Measurements from ENCODE around the gene HMX1.

Gene HMX1

DNA sequence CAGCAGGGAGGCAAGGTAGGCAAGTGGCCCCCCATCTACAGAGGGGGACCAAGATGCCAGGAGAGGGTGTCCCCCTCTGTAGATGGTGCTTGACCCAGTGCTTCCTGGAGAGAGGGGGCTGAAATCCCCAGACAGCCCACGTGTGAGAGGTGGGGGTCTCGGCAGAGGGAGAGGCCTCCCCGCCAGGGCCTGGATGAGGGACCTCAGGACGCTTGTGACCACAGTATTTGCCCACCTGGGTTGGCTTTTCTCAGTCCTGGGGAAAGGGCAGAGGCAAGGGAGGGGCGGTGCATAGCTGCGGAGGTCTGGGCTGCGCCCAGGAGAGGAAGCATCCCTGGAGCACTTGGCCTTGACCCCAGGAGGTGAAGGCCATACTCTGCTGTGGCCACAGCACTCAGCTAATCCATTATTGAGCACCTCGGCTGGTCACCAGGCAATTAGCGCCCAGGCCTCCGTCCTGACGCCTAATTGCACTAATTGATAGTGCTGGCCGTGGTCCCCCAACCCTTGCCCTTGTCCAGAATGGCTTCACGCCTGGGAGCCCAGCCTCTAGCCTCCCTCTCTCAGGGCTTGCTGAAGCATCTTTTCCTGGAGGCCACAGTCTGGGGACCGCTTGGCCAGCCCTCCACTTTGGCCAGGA is 30.7 kb downstream of the HMX1 start:
- DNase-seq (ENCODE audit: low read depth in 2 of 2) = no peak

DNA sequence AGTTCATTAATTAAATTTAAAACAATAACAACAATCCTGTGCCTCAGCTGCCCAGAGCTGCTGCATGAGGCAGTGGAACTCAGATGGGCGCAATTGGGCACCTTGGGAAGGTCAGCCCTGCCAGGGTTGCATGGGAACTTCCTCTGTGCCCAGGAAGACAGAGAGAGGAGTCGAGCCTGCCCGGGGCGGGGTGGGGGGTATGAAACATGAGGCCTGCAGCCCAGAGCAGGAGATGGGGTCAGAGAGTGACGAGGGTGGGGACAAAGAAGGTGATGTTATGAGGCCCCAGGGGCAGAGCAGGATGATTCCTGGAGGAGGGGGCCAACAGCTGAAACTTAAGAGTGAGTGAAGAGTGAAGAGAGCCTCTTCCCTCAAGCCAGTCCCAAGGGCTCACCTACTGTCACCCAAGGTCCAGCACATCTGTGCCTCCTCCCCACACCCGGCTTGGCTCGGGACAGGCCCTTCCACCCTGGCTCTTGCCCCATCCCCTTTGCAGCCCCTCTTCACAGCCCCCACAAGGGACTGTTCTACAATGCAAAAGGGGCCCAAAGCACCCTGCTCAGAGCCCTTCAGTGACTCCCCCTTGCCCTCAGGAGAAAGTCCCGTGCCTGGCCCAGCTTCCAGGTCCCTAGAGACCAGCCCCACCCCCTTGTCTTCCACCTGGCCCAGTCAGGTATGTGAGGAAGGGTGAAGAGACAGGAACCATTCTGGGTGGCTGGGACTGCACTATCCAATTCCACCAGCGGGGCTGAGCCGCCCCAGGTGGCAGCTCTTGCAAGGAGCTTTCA is 31.4 kb downstream of the HMX1 start:
- no peak for DNase-seq (ENCODE audit: low read depth in 2 of 2)

DNA sequence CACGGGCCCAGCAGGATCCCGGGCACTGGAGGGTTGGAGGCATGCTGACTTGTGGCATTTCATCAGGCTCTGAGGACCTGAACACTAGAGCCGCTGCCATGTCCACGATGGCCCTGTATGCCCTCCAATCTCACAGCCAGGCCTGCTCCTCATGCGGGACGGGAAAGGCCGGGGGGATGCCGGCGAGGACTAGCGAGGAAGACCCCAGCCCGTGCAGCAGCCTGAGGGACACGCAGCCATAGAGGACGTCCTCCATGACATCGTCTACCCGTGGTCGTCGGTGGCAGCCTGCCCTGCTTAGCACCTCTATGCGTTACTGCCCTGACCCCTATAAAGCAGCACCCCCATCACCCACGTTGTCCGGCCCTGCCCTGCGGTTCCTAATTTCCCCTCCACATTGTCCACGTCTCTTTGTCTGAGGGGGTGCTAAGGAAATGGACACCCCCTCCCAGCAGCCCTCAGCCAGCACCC is 32.6 kb downstream of the HMX1 start:
- DNase-seq (ENCODE audit: low read depth in 2 of 2) = no peak

DNA sequence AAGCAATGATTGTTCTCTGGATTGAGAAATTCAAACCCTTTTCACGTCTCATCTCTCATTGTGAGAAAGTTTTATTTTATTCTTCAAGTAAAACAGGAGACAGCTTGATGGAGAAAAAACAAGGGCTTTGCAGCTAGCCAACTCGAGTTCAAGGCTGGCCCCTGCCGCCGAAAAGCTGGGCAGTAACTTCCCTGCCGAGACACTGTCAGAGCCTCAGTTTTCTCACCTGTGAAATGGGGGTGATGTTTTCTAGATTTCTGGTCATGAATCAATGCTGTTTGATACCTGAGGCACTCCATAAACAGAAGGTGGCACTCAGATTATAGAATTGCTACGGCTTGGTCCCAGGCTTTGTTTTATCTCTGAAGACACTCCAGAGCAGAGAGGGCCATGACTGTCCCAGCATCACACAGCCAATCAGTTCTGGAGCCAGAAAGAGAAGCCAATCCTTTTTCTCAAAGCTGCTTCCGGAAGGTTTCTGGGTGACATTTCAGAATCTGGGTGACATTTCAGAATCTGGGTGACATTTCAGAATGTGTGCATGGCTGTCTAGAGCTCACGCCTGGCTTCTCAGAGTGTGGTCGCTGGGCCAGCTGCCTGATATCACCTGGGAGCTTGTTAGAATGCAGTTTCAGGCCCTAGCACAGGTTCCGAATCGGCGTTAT is 33.2 kb downstream of the HMX1 start:
- DNase-seq (ENCODE audit: low read depth in 2 of 2) = no peak

DNA sequence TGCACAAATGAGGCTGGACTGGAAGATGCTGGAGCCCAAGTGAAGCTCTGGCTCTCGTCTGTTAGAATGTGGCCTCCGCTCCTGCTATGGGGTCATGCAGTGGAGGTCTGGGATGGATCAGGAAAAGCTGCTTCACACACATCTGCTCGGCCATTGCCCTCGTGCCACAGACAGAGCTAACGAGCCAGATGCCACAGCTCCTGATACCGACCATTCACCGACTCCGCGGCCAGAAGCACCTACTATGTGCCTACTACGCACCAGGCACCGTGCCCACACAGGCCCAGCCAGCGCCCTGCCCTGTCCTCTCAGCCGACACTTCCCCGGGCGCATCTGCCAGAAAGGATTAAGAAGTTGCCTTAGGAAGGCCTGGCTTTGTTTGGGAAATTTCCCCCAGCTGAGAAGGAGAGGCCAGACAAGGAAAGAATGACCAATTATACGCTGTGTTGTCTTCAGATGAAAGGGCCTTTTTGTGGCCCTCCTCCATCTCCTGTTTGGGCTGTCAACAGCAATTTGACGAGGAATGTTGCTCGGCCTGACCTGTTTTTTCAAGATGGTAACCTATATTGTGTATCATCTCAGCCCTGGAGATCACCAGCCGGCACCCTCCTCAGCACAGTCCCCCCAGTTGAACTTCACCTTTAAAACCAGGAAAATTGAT is 34.3 kb downstream of the HMX1 start:
- no peak for DNase-seq (ENCODE audit: low read depth in 2 of 2)

DNA sequence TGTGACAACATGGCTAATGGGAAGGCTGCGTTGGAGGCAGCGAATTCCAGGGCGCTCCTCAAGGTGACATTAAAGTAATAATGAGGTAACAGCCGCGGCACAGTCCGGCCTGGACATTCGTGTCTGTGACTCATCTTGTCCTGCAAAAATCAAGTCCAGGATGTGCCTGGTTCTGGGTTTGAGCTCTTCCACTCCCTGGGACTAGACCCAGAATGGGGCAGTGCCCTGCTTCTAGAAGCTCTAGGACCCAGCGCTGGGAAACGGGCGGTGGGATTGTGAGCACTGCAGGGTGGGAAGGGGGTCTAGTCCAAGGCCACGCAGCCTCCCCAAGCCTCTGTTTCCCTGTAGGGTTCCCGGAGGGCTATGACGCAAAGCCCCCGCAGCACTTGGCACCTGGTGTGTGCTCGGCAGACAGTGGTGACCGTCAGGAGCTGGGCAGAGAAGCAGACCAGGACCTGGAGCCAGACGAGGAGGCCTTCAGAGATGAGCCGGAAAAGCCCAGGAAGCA is 34.9 kb downstream of the HMX1 start:
- no peak for DNase-seq (ENCODE audit: low read depth in 2 of 2)

DNA sequence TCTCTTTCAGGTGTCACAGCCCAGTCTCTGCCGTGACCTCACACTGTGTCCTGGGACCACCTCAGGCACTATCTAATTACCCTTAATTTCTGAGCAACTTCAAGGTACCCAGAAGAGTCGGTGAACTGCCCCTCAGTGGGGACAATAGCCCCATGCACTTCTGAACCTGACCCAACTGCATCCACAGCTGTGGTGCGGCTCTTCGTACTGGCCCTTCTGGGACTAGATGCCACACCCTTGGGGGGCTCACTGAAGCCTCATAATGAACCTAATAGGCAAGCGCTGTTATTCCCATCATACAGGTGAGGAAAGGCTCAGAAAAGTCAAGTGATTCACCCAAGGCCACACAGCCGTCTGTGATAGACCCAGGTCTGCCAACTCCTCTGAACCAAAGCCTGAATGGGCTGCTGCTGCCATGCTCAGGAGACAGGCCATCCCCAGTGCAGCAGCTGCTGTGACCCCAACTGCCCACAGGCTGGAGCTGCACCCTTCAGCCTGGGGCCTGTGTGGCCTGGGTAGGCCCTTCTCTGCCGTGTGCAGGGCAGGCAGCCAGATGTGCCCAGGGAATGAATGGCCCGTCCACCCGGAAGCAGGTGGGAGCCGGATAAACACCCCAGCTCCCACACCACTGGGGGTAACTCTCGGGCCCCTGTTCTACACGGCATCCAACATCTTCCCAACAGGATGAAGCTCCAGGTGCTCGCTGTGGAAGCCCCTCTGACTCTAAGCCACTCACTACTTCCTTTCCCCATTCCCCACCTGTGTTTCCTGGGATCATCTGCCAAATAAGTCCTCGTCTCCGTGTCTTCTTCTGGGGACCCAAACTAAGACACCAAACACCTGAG is 35.9 kb downstream of the HMX1 start:
- DNase-seq (ENCODE audit: low read depth in 2 of 2) = no peak

DNA sequence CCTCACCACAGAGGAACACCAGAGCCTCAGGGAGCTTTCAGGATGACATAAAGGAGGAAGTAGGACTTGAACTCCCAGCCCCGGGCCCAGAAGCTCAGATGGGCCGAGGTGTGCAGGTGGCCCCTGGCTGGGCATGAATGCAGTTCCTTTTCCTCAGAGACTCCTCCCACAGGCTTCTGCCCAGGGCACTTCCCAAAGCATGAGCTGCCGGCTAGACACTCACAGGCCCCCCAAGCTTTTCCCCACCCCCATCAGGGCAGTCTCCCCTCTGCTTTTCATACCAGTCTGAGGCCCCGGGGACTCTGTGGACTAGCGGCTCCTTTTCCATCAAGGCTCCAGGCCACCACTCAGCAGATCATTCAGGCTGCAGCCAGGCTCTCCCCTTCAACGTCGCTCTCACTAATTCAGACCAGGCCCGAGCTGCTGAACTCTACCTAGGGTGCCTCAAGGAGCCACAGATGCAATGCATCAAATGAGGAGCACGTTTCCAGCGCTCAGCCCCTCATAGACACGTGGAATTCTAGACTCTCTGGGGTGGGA is 36.9 kb downstream of the HMX1 start:
- no peak for DNase-seq (ENCODE audit: low read depth in 2 of 2)

DNA sequence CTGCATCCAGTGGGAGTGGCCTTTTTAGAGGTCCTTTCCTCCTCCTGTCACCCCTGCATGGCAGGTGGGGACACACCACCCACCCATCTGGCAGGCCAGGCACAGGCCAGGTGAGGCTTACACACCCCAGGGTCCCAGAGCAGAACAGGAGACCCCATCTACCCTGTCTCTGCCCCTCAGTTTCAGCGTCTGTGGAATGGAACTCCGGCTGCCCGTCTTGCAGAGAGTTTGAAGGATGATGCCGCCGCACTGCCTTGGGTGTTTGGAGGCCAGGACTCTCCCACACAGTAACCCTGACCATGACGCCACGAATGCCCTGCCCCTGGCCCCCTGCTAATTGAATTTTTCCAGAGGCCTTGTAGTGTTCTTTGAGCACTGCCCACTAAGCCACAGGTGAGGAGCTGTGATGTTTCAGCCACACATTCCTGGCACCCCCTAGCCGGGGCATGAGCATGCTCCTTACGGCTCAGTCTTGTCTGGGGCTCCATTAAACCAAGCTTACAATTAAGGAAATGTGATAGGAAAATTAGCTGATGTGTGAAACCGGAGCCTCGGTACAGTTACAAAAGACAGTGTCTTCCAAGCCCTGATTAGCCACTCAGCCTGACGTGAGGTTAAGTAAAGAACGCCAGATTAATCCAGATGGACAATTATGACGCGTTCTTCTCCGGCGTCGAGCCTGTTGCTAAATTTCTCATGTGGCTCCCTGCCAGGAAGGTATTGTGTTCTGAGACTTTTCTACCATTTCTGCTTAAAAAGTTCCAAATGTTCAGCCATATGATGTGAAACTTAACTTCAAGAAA is 39.3 kb downstream of the HMX1 start:
- DNase-seq (ENCODE audit: low read depth in 2 of 2) = no peak

DNA sequence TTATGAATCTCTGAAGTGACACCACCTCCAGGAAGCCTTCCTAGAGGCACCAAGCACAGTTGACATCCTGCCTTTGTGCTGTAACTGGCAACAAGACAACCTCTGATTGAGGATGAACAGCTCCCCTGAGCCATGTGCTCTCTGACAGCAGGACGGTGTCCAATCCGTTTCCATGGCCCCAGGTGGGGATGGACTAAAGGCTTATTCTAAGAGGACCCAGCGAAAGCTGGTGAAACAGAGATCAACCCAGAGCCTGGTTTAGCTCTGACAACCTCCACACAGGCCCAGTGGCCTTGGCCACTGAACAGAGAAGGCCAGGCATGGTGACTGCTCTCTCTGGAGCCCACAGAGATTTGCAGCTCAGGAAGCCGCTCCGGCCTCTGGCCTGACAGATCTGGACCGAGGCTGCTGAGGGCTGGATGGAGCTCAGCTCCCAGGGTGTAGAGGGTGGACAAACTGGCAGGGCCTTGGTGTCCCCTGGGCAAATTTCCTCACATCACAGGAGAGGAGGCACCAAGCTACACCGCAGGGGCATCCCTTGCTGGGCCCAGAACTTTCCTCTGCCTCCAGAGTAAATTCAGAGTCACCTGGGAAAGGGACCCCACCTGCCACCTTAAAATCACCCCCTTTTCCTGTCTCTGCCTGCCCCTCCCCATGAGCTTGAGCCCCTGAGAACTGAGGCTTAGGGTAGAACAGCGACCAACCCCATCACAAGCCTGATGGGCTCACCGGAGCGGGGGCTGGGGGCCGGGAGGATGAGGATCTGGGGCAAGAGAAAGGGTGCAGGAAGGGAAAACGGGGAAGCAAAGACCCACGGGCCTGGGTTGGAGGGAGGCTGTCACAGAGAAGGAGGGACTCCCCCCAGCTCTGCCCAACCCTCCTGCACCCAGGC is 40.2 kb downstream of the HMX1 start:
- DNase-seq (ENCODE audit: low read depth in 2 of 2) = no peak

DNA sequence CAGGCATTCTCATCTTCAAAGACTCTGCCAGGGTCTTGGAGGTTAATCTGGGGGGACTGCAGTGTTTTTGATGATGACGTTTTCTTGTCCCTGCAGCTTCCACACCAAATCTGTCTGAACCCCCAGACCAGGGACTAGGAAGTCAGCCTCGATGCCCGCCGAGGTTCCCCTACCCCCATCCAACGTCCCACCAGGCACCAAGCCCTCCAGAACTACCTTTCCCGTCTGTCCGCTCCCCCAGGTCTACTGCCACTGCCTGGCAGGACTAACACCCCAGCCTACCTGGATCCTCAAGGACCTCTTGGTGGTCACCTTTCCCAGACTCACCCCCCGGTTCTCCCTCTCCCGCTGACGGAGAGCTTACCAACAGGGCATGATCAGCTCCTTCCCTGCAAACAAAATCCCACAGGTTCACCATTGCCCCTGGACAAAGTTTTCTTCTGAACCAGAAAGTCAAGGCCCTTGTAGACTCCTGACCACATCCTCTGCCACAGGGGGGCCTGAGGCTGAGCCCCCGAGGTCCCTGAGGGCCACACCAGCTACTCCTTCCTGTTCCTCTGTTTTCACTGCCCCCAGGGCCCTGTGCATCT is 40.9 kb downstream of the HMX1 start:
- no peak for DNase-seq (ENCODE audit: low read depth in 2 of 2)

DNA sequence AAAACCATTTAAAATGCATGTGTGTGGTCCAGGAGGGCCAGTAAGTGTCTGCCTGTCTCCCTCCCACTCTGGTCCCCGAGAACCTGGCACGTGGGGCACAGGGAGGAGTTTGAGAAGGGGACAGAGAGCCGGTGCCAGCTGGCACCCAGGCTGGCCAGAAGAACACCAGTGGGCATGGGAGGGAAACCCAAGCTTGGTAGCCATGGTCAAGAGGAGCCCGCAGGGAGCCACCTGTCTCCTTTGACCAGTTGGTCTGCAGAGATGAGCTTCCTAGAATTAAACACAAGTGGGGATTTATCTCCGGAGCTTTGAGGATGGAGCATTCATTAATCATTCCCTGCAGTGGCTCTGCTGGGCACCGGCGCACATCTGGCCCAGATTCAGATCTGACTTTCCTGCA is 41.6 kb downstream of the HMX1 start:
- no peak for DNase-seq (ENCODE audit: low read depth in 2 of 2)

DNA sequence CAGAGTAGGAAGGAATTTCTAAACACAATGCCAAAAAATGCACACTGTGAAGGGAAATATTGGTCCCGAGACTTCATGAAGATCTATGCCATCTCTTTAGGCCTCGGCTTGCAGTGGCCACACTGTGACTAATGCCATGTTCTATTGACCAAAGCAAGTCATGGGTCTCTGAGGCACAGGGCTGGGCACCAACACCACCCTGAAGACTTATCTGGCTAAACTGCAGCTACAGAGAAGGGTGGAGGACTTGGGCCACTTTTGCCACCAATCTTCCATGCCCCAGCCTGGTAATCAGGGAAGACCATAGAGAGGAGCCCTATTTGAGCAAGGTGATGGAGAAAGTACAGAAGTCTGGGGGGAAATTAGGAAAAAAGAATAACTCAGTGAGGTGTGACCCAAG is 42.1 kb downstream of the HMX1 start:
- DNase-seq (ENCODE audit: low read depth in 2 of 2) = no peak

DNA sequence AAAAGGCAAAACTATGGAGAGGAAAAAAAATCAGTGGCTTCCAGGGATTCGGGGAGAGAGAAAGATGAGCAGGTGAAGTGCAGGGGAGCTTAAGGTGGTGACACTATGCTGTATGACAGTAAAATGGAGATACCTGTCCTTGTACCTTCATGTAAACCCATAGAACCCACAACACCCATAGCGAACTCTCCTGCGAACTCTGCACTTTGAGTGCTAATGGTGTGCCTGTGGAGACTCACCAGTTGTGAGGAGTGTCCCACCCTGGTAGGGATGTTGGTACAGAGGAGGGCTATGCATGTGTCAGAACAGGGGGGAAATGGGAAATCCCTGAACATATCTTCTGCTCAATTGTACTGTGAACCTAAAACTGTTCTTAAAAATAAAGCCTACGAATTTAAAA is 42.8 kb downstream of the HMX1 start:
- DNase-seq (ENCODE audit: low read depth in 2 of 2) = no peak

DNA sequence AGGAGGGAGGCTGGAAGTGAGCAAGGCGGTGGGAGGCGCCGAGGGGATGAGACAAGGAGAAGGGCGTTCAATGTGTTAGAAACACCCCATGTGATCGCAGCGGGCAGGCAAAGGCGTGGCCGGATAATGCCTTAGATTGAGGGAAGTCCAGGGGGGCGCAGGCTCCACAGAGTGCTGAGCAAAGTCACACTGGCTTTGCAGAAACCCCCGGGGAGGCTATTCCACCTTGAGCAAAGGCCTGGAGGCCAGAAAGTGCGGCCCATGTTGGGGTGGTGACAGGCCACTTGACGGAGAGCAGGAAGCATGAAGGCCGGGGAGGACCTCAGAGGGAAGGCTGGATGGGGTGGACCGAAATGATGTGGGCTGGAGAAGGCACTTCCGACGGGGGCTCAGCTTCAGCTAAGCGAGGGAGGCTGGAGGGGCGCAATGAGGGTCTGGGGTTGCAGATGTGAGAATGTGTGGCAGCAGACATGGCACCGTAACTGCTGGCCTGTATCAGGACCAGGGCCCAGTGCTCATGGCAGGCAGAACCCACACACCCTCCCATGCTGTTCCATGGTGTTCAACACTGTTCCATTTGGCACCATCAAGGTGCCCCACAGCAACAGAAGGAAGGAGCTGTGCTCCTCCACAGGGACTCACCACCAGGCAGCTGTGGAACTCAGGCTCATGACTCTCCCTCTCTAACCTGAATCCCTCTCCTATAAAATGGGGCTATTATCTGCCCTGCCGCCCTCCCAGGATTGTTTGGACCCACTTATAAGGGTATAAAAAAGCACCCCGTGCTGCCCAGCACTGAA is 50.3 kb downstream of the HMX1 start:
- no peak for DNase-seq (ENCODE audit: low read depth in 2 of 2)

DNA sequence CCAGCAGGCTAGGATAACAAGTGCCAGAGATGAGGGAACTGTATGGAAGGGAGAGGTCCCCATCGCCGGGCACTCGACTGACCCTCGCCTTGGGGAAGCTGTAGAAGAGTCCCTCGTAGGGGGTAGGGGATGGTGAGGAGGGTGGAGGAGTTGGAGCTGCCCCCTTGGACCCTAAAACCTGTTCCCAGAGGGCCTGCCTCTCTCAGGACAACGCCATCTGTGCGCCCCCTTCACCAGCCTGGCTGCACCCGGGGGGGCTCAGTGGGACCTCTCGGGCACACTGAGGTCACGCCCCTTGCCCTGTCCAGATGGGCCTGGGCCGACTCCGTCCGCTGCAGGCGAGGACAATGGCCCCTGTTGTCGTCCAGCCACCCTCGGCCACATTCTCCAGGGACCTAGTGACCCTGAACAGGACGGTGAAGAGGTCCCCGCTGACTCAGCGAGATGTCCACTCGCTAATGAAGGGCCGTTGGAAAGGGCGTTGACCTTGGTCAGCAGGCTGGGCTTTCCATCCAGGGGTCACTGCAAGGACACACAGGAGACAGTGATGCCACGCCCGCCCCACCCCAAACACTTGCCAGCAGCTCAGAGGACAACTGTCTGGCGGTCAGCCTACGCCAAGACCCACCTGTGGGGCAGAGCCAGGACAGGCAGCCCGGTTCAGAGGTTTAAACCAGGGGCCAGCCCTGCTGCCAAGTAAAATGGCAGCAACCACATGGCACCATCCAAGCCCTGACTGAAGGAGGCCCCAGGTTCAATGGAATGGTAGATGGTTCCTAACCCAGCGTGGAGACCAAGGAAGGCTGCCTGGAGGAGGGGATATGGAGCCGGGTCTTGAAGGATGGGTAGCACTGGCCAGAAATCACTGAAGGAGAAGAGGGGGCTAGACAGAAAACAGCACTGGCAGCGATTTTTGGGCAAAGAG is 51.2 kb downstream of the HMX1 start:
- DNase-seq (ENCODE audit: low read depth in 2 of 2) = no peak

Measured in stimulated activated CD4-positive, alpha-beta T cell treated with anti-CD3 and anti-CD28 coated beads, Interleukin-1b, Interleukin-23, amount 100 ng/mL, for 4 hours (primary cell).